ENCODE data around the gene KPNA6.

- TF ChIP-seq EZH2 (IDR thresholded peaks at IDR 0.05) (no peak), POLR2AphosphoS5 (IDR thresholded peaks at IDR 0.05; ENCODE audit: borderline replicate concordance, low read depth, low read length) (no peak)
These were observed 36.2 kb downstream of the KPNA6 start for GRCh38 chr1:32144033-32144432.

All from SK-N-MC (cell line).